NCI-H345 (cell line): ENCODE measurements around the gene BAIAP3.

ENCODE experiments used
- DNase-seq: peaks from one replicate; lab custom pipeline; 2025; lab: John Stamatoyannopoulos, UW

BAIAP3 gene

DNA sequence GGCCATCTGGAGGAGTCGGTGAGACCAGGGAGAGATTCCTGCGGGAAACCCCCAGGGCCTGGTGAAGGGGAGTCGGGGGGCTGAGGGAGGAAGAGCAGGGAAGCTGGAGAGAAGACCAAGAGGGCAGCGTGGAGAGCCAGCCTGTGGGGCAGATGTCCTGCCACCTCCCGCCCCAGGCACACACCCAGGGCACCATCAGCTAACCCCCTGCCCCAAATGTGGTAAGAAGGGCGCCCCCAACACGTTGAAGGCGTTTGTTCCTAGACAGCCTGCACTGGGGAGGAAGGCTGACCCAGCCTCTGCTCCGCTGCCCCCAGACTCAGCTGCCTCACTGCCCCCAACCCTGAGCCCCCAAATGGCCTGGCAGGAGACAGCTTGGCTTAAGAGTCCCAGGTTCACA is 1.3 kb downstream of the BAIAP3 start:
- DNase-seq = no peak

GRCh38 chr16:1335211-1335971 is 1.9 kb downstream of the BAIAP3 start:
- peak; percentile 16 for DNase-seq

- peak; percentile 22 for DNase-seq
Measured at GRCh38 chr16:1335996-1336395, 2.6 kb downstream of the BAIAP3 start.

- DNase-seq = no peak
Measured at GRCh38 chr16:1336619-1337018, 3.2 kb downstream of the BAIAP3 start.

DNA sequence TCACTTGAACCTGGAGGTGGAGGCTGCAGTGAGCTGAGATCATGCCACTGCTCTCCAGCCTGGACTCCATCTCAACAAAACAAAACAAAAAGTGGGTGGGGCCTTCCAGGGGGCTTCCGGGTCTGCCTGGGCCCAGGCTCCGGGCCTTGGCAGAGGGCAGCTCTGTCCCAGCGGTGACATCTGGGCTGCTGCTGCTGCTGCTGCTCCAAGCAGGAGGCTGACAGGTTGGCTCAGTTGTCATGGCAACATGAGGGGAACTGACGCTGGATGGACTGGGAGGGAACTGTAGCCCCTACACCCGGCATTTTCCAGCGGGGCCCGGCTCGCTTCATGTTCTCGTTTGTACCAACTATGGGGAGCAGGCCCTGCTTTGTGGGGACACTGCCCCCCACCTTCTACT is 4.0 kb downstream of the BAIAP3 start:
- DNase-seq = no peak

GRCh38 chr16:1338119-1338730 is 4.8 kb downstream of the BAIAP3 start:
- DNase-seq = no peak

DNA sequence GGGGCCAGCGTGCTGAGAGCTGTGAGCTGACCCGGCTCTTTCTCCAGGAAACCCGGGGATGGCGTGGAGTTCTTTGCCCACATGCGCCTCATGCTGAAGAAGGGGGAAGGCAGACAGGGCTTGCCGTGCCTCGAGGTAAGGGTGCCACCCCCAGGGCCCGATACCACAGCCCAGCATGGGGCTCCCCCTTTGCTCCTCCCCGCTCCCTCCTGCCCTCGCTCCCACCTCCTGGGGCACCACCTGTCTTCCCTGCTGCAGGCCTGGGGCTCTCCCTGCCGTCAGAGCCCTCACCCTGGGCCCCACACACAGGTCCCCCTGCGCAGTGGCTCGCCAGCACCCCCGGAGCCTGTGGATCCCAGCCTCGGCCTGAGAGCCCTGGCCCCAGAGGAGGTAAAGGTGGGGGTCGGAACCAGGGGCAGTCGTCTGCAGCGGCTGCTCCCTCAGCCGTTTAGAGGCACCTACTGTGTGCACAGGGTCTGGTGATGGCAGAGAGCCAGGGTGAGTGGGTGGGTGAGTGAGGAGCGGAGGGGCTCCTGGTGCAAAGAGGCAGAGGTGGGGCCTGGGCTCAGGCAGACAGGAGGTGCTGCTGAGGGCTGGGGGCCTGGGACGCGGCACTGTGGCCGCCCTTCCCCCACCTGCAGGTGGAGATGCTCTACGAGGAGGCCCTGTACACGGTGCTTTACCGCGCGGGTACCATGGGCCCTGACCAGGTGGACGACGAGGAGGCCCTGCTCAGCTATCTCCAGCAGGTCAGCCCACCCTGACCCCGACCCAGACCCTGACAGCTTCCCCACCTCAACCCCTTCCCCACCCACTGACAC is 5.6 kb downstream of the BAIAP3 start:
- peak; percentile 18 for DNase-seq

DNA sequence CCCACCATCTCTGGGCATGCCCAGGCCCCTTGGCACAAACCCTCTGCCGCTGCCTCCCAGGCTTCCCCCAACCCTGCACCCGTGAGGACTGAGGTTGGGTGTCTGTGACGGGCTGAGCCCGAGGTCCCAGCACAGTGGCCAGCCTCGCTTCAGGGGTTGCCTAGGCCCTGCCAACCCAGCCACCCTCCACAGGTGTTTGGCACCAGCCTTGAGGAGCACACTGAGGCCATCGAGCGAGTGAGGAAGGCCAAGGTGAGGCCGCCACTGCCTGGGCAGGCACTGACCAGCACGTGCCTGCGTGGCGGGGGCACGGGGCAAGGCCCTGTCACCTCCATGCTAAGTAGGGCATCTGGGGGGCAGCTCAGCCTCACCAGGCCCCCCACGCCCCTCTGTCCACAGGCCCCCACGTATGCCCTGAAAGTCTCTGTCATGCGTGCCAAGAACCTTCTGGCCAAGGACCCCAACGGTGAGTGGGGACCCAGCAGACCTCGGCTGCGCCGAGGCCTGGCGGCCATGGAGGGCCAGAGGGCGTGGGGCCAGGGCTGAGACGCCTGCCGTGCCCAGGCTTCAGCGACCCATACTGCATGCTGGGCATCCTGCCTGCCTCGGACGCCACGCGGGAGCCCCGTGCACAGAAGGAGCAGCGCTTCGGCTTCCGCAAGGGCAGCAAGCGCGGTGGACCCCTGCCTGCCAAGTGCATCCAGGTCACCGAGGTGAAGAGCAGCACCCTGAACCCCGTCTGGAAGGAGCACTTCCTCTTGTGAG is 7.5 kb downstream of the BAIAP3 start:
- no peak for DNase-seq

DNA sequence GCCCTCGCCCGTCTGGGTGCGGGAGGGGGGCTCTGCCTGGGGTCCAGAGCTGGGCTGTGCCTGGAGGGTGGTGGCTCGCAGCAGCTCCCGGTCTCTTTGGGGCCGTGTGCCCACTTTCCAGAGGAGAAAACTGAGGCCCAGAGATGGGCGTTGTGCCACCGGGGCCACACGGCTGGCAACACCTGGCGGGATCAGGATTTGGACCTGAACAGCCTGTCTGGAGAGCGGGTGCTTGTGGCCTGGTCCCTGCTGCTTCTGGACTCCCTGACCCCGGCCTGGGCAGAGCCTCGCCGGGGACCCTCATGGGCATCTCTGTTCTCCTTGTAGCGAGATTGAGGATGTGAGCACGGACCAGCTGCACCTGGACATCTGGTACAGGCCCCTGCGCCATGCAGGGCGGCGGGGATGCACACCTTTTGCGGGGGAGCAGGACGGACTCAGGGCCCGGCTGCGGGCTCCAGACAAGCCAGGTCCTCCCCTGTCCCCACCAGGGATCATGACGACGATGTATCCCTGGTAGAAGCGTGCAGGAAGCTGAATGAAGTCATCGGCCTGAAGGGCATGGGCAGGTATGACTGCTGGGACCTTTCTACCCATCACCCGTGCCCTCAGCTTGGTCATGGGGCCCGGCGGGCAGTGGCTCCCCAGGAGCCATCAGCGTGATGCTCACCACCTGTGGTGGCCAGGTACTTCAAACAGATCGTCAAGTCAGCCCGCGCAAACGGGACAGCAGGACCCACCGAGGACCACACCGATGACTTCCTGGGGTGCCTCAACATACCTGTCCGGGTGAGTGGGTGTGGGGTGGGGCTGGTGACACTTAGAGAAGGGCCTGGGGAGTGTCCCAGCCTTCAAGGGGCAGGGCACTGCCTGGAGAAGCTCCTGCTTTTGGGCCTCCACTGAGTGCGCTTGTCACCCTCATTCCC is 8.3 kb downstream of the BAIAP3 start:
- no peak for DNase-seq

- DNase-seq = peak; percentile 98
Measured at GRCh38 chr16:1342526-1343427, 9.3 kb downstream of the BAIAP3 start.

DNA sequence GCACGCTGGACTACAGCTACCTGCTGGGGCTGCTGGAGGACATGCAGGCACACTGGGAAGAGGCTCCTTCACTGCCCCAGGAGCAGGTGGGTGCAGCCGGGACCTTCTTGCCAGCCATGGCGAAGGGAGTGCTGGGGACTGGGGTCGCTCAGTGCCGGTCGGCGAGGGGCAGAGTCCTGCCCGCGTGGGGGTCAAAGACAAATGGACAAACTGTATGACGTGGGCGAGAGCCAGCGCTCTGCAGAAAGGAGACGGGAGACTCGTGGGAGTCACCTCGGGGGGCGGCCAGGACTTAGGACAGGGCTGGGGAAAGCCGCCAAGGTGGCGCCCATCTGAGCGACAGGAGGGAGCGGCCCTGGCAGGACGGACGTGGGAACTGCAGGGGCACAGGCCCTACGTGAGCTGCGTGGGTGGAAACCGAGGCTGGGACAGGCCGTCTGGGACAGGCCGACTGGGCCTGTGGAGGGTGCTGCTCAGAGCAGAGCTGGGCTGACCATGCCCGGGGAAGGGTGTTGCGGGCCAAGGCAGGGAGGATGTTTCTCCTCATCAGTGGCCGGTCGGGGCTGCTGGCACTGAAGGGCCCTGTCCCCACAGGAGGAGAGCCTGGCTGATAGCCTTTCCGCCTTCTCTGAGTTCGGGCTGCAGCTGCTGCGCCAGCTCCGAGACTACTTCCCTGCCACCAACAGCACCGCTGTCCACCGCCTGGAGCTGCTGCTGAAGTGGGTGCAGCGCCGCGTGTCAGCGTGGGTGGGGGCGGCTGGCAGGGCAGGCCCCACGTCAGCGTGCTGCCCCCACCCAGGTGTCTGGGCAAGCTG is 10.2 kb downstream of the BAIAP3 start:
- DNase-seq = no peak

GRCh38 chr16:1344499-1344898 is 11.1 kb downstream of the BAIAP3 start:
- no peak for DNase-seq

DNA sequence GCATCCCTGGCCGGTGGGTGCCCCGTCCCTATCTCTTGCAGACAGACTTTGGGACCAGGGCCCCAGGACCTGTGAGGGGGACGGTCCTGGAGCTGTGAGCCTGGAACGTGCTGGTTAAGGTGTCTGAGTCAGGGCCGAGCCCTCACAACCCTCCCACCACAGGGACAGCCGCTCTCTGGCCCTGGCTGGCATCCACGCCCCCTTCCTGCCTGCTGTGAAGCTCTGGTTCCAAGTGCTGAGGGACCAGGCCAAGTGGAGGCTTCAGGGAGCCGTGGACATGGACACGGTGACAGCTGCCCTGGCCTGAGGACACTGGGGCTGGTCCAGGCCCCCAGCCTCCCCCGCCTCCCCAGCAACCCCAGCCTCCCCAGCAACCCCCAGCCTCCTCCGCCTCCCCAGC is 11.6 kb downstream of the BAIAP3 start:
- no peak for DNase-seq

DNA sequence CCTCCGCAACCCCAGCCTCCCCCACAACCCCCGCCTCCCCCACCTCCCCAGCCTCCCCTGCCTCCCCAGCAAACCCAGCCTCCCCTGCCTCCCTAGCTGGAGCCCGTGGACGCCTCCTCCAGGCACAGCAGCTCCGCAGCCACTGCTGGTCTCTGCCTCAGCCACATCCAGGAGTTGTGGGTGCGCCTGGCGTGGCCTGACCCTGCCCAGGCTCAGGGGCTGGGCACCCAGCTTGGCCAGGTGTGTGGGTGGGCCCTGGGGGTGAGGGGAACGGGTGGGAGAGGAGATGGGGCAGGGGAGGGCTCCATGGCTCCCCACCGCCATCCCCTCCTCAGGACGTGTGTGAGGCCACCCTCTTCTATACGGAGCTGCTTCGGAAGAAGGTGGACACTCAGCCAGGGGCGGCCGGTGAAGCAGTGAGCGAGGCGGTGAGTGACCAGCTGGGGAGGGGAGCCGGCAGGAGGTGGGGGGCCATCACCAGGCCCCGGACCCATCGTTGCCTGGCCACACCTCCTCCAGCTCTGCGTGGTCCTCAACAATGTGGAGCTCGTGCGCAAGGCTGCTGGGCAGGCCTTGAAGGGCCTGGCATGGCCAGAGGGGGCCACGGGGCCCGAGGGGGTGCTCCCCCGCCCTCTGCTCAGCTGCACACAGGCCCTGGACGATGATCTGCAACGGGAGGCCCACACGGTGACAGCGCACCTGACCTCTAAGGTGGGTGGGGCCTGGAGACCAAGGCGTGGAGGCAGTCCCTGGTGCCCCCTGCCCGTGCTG is 12.4 kb downstream of the BAIAP3 start:
- no peak for DNase-seq

DNA sequence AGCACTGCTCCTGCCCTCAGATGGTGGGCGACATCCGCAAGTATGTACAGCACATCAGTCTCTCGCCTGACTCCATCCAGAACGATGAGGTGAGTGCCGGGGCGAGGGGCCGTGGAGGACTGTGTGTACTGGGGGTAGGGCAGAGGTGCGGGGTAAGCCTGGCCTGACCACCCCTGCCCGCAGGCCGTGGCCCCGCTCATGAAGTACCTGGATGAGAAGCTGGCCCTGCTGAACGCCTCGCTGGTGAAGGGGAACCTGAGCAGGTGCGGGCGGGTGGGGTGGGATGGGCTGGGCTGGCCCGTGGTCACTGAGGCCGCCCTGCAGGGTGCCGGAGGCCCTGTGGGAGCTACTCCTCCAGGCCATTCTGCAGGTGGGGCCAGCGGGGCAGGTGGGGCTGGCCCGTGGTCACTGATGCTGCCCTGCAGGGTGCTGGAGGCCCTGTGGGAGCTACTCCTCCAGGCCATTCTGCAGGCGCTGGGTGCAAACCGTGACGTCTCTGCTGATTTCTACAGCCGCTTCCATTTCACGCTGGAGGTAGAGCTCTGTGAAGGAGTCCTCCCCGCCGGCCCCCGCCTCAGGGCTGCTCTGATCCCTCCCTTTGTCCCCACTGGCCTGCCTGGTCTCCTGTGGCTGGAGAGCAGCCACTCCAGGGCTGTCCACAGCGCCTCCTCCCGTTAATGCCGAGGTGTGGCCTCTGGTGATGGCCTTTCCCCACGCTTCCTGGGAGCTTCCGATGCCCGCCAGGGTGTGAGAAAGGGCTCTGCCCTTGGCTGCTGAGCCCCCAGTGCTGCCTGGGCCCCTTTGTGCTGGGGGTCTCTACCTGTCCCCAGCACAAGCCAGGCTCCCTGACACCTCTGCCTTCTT is 13.2 kb downstream of the BAIAP3 start:
- no peak for DNase-seq

DNA sequence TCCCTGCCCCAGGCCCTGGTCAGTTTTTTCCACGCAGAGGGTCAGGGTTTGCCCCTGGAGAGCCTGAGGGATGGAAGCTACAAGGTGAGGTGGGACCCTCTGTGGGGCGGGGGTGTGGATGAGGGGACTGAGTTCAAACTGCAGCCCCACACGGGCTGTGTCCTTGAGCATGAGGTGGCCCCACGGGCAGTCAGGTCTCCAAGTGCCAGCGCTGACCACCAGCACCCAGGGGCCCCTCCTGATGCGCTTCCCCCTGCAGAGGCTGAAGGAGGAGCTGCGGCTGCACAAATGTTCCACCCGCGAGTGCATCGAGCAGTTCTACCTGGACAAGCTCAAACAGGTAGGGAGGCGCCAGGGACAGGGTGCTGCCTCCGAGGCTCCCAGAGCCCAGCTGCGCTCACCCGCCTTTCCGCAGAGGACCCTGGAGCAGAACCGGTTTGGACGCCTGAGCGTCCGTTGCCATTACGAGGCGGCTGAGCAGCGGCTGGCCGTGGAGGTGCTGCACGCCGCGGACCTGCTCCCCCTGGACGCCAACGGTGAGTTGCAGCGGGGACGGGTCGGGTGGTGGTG is 13.9 kb downstream of the BAIAP3 start:
- DNase-seq = no peak

GRCh38 chr16:1347962-1348361 is 14.5 kb downstream of the BAIAP3 start:
- DNase-seq = no peak
